ENCODE measurements around the gene PAFAH2.

PAFAH2 gene

DNA sequence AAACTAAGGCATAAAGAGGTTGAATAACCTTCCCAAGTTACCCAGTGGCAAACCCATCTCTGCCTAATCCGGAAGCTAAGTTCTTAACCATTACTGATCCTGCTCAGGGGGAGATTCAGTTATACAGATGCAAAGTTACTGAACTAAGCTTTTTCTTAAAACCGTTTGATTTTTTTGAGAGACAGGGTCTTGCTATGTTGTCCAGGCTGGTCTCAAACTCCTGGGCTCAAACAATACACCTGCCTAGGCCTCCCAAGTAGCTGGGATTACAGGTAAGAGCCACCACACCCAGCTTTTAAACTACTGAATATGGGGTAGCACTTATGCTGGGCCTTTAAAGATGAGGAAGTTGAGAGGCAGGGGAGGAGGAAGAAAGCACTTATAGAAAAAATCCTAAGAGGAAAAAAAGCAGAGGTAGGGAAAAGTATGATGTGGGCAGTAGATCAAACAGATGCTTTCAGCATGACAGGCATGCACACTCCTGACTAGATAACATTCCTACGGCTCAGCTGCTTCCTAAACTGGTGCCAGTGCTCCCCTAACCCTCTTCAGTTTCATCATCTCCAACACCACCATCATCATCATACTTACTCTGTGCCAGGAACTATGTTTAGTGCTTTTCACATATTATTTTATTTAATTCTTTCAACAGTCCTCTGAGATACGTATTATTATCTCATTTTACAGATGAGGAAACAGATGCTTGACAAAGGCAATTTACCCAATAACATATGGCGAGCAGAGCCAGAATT is 5.8 kb downstream of the PAFAH2 start:
- Histone ChIP-seq H3K79me2 (ENCODE audit: insufficient read depth, low read length) (no peaks in the 10 kb centered on the region), H4K20me1 (ENCODE audit: low read depth, low read length) (no peaks in the 10 kb centered on the region), H3K9me2 (replicated peaks; ENCODE audit: insufficient read depth, low read length) (no peaks in the 10 kb centered on the region), H3K4me3 (ENCODE audit: insufficient read depth, low read length, poor library complexity, severe bottlenecking) (no peak overlapping the region), H3K36me3 (ENCODE audit: low read length) (no peaks in the 10 kb centered on the region), H3K27me3 (ENCODE audit: low read length) (no peaks in the 10 kb centered on the region), H2AFZ (ENCODE audit: low read depth, low read length, severe bottlenecking) (no peak overlapping the region), H3K4me2 (ENCODE audit: low read depth, low read length, poor library complexity, severe bottlenecking) (no peak overlapping the region), H3F3A (ENCODE audit: insufficient read depth) (no peaks in the 10 kb centered on the region), H3K9me3 (ENCODE audit: insufficient read depth, low read length) (no peaks in the 10 kb centered on the region), H3K9ac (ENCODE audit: low read length) (no peak overlapping the region), H3K27ac (ENCODE audit: low read depth, low read length) (no peak overlapping the region)
- TF ChIP-seq EZH2phosphoT487 (conservative IDR thresholded peaks at IDR 0.05; ENCODE audit: low read length) (no peak), CTCF (IDR thresholded peaks at IDR 0.05; ENCODE audit: insufficient read depth, low read length, poor library complexity, severe bottlenecking) (no peak)

GRCh38 chr1:25990702-25991395 is 7.0 kb downstream of the PAFAH2 start:
- Histone ChIP-seq H4K20me1 (ENCODE audit: low read depth, low read length) (no peaks in the 10 kb centered on the region), H3K4me3 (ENCODE audit: insufficient read depth, low read length, poor library complexity, severe bottlenecking) (no peak overlapping the region), H3K27ac (ENCODE audit: low read depth, low read length) (no peak overlapping the region), H3K36me3 (ENCODE audit: low read length) (no peaks in the 10 kb centered on the region), H3K27me3 (ENCODE audit: low read length) (no peaks in the 10 kb centered on the region), H3K9ac (ENCODE audit: low read length) (no peak overlapping the region), H2AFZ (ENCODE audit: low read depth, low read length, severe bottlenecking) (no peak overlapping the region), H3K9me2 (replicated peaks; ENCODE audit: insufficient read depth, low read length) (no peaks in the 10 kb centered on the region), H3F3A (ENCODE audit: insufficient read depth) (no peaks in the 10 kb centered on the region), H3K79me2 (ENCODE audit: insufficient read depth, low read length) (no peaks in the 10 kb centered on the region), H3K4me2 (ENCODE audit: low read depth, low read length, poor library complexity, severe bottlenecking) (no peak overlapping the region), H3K9me3 (ENCODE audit: insufficient read depth, low read length) (no peaks in the 10 kb centered on the region)
- TF ChIP-seq CTCF (IDR thresholded peaks at IDR 0.05; ENCODE audit: insufficient read depth, low read length, poor library complexity, severe bottlenecking) (no peak), EZH2phosphoT487 (conservative IDR thresholded peaks at IDR 0.05; ENCODE audit: low read length) (no peak)

DNA sequence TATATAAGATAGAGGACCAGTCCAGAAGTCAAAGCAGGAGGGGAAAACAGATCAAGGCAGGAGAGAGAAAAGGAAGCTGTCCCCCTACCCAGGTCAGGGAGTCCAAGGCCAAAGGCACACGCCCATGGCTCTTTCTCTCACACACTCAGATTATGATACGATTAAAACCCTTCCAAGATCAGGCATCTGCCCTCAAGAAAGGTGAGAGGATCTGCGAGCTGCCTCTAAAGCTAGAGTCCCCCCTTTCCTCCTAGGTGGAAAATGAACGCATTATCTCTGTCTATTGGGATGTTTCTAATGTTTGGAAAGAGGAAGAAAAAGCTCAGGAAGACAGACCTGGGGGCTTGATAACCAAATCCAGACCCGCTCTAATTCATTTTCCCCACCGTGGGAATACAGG is 7.6 kb downstream of the PAFAH2 start:
- Histone ChIP-seq H3K9me3 (ENCODE audit: insufficient read depth, low read length) (no peaks in the 10 kb centered on the region), H3K4me3 (ENCODE audit: insufficient read depth, low read length, poor library complexity, severe bottlenecking) (no peak overlapping the region), H3K9ac (ENCODE audit: low read length) (no peak overlapping the region), H3K27ac (ENCODE audit: low read depth, low read length) (no peak overlapping the region), H3K36me3 (ENCODE audit: low read length) (no peaks in the 10 kb centered on the region), H4K20me1 (ENCODE audit: low read depth, low read length) (no peaks in the 10 kb centered on the region), H2AFZ (ENCODE audit: low read depth, low read length, severe bottlenecking) (no peak overlapping the region), H3K27me3 (ENCODE audit: low read length) (no peaks in the 10 kb centered on the region), H3K9me2 (replicated peaks; ENCODE audit: insufficient read depth, low read length) (no peaks in the 10 kb centered on the region), H3K4me2 (ENCODE audit: low read depth, low read length, poor library complexity, severe bottlenecking) (no peak overlapping the region), H3F3A (ENCODE audit: insufficient read depth) (no peaks in the 10 kb centered on the region), H3K79me2 (ENCODE audit: insufficient read depth, low read length) (no peaks in the 10 kb centered on the region)
- TF ChIP-seq CTCF (IDR thresholded peaks at IDR 0.05; ENCODE audit: insufficient read depth, low read length, poor library complexity, severe bottlenecking) = no peak
- TF ChIP-seq EZH2phosphoT487 (conservative IDR thresholded peaks at IDR 0.05; ENCODE audit: low read length) = no peak
